HG03378 (cell line): ENCODE measurements around the gene TMEM40.
"Not testable (repeated sequence)": the region's sequence is repeated elsewhere in the genome, so short reads cannot be mapped to it uniquely, and the experiment has no call there.

Experiments
- ATAC-seq: cut with Tn5 transposase; IDR thresholded peaks from one replicate; pipeline ENCODE4 v1.9.1; 2021; ENCODE audit warnings: mild to moderate bottlenecking, moderate library complexity; ENCODE audit not compliant: unreplicated experiment

Gene TMEM40

GRCh38 chr3:12759097-12759679, at the start of gene TMEM40:
TMEM40 (minus strand) TSS chr3:12759259; CDS start chr3:12749832, 9,427 bp downstream.
- no peak for ATAC-seq

- ATAC-seq = no peak
Observed at GRCh38 chr3:12808587-12808986, 49.5 kb upstream of the TMEM40 start.

GRCh38 chr3:12807601-12808359, 48.7 kb upstream of the TMEM40 start:
- no peak for ATAC-seq

GRCh38 chr3:12807066-12807465, 48.0 kb upstream of the TMEM40 start:
- ATAC-seq = no peak

GRCh38 chr3:12803371-12803770, 44.3 kb upstream of the TMEM40 start:
- ATAC-seq = no peak

GRCh38 chr3:12799525-12800440, 40.7 kb upstream of the TMEM40 start:
- ATAC-seq = no peak

GRCh38 chr3:12798559-12799179, 39.6 kb upstream of the TMEM40 start:
- ATAC-seq = no peak

- no peak for ATAC-seq
Observed at GRCh38 chr3:12797892-12798558, 39.0 kb upstream of the TMEM40 start.

GRCh38 chr3:12797124-12797891, 38.2 kb upstream of the TMEM40 start:
- no peak for ATAC-seq

- no peak for ATAC-seq
Observed at GRCh38 chr3:12796171-12797123, 37.4 kb upstream of the TMEM40 start, which contains the start of gene CAND2. CAND2 (plus strand) TSS chr3:12796680; CDS start chr3:12796721, 41 bp downstream.

GRCh38 chr3:12793701-12794100, 34.6 kb upstream of the TMEM40 start:
- no peak for ATAC-seq

GRCh38 chr3:12791430-12791829, 32.4 kb upstream of the TMEM40 start:
- ATAC-seq = no peak

- not testable (repeated sequence) for ATAC-seq
Observed at GRCh38 chr3:12787967-12788690, 29.1 kb upstream of the TMEM40 start.

- ATAC-seq = not testable (repeated sequence)
Observed at GRCh38 chr3:12787346-12787745, 28.3 kb upstream of the TMEM40 start.

- ATAC-seq = no peak
Observed at GRCh38 chr3:12785096-12785495, 26.0 kb upstream of the TMEM40 start.

- no peak for ATAC-seq
Observed at GRCh38 chr3:12782172-12782815, 23.2 kb upstream of the TMEM40 start.

GRCh38 chr3:12780751-12781150, 21.7 kb upstream of the TMEM40 start:
- ATAC-seq = no peak
